Vagina (tissue), 2 donors: ENCODE results near the gene SEC11A. TPM values are rescaled to one million over a fixed set of nuclear protein-coding genes. Genes with fewer than 3 reads are reported as not detected.

Source experiments
- DNase-seq, 2 donors: peaks; one replicate each; pipeline ENCODE4 v3.0.0-alpha.2; 2017; ENCODE audit errors: extremely low spot score in 2 of 2
- H3K27ac ChIP-seq: fragments of 200-600 bp; sonication (generic); one replicate; pipeline ENCODE4 v1.5.1; 2019
- H3K27me3 ChIP-seq: fragments of 200-600 bp; sonication (generic); one replicate; pipeline ENCODE4 v1.5.1; 2019
- H3K36me3 ChIP-seq, 2 donors: fragments of 200-600 bp; sonication (generic); one replicate each; pipeline ENCODE4 v1.5.1; 2017 to 2019
- H3K4me1 ChIP-seq: fragments of 200-600 bp; sonication (generic); one replicate; pipeline ENCODE4 v1.5.1; 2019
- H3K4me3 ChIP-seq, 2 donors: fragments of 200-600 bp; sonication (generic); 1 replicate in 1 of 2; 2 replicates in 1 of 2; pipeline ENCODE4 v1.5.1; 2016 to 2019
- H3K9me3 ChIP-seq: fragments of 200-600 bp; sonication (generic); one replicate; pipeline ENCODE4 v1.5.1; 2019
- POLR2A ChIP-seq, 2 donors: fragments of 450-650 bp; IDR thresholded peaks; one replicate each; pipeline ENCODE4 v1.6.1; 2017; ENCODE audit warnings: antibody characterized with exemption in 2 of 2, mild to moderate bottlenecking in 2 of 2, moderate library complexity in 2 of 2
- POLR2AphosphoS5 ChIP-seq, 2 donors: sonication (generic); formaldehyde crosslinking; IDR thresholded peaks; one replicate each; pipeline ENCODE4 v1.9.0; 2017; ENCODE audit warnings: antibody characterized with exemption in 2 of 2, mild to moderate bottlenecking in 2 of 2, low read depth in 1 of 2; ENCODE audit not compliant: insufficient read depth in 1 of 2
- intact Hi-C: fragments of 100-400 bp; cut with DNase I; formaldehyde crosslinking; loops from one replicate; pipeline ENCODE4 v1.15.1; 2023
- total RNA-seq: library from RNA; depleted of rRNA; stranded (reverse); fragments of >200 nt; gene quantifications from one replicate; pipeline ENCODE4 v1.2.3, GENCODE V29; 2016
- TF ChIP-seq, protein P1 (sequence below), 3 experiments: fragments of 450-650 bp in 2 of 3; fragments of 200-600 bp in 1 of 3; sonication (generic) in 1 of 3; IDR thresholded peaks; one replicate each; pipeline ENCODE4 v1.5.1; 2017 to 2019; ENCODE audit warnings: antibody characterized with exemption in 3 of 3, mild to moderate bottlenecking in 2 of 3, moderate library complexity in 2 of 3

Gene SEC11A
- total RNA-seq, 1 donor from 2014 or later = 99.2 TPM

DNA sequence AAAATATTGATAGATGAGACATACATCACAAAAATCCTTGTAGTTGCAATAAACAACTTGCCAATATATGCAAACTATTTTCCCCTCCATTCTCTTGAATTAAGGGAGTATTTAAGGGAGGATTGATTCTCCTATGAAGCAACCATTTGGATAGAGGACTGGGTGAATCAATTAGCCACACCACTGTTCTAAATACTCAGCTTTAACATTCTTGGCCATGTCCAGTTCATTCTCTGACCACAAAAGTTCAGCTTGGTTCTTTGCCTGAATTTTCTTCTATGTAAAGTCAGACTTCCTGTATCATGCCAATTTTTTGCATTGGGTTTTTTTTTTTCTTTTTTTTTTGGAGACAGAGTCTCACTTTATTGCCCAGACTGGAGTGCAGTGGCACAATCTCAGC lies 15.8 kb upstream of the SEC11A start:
- Histone ChIP-seq H3K27me3 (no peaks in the 10 kb centered on the region), H3K27ac (no peak overlapping the region), H3K4me1 (no peaks in the 10 kb centered on the region), H3K36me3 (no peaks in the 10 kb centered on the region), H3K4me3 (no peak overlapping the region), H3K9me3 (no peaks in the 10 kb centered on the region)
- DNase-seq = no peak
- intact Hi-C loops = no loop called here
- TF ChIP-seq POLR2AphosphoS5 (IDR thresholded peaks at IDR 0.05; ENCODE audit: insufficient read depth in 1 of 2, low read depth in 1 of 2) (no peak), POLR2A (IDR thresholded peaks at IDR 0.05) (no peak)
- TF ChIP-seq, protein P1, sequence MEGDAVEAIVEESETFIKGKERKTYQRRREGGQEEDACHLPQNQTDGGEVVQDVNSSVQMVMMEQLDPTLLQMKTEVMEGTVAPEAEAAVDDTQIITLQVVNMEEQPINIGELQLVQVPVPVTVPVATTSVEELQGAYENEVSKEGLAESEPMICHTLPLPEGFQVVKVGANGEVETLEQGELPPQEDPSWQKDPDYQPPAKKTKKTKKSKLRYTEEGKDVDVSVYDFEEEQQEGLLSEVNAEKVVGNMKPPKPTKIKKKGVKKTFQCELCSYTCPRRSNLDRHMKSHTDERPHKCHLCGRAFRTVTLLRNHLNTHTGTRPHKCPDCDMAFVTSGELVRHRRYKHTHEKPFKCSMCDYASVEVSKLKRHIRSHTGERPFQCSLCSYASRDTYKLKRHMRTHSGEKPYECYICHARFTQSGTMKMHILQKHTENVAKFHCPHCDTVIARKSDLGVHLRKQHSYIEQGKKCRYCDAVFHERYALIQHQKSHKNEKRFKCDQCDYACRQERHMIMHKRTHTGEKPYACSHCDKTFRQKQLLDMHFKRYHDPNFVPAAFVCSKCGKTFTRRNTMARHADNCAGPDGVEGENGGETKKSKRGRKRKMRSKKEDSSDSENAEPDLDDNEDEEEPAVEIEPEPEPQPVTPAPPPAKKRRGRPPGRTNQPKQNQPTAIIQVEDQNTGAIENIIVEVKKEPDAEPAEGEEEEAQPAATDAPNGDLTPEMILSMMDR (IDR thresholded peaks at IDR 0.05) = no peak

DNA sequence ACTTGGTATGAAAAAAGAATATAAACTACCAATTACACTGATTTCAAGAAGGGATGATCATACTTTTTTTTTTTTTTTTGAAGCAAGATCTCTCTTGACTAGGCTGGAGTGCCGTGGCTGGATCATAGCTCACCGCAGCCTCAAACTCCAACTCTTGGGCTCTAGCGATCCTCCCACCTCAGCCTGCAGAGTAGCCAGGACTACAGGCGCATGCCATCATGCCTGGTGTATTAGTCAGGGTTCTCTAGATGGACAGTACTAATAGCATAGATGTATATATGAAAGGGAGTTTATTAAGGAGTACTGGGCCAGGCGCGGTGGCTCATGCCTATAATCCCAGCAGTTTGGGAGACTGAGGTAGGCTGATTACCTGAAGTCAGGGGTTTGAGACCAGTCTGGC lies 11.5 kb upstream of the SEC11A start:
- no peak for TF ChIP-seq POLR2AphosphoS5 (IDR thresholded peaks at IDR 0.05; ENCODE audit: insufficient read depth in 1 of 2, low read depth in 1 of 2)
- TF ChIP-seq POLR2A (IDR thresholded peaks at IDR 0.05) = no peak
- TF ChIP-seq, protein P1 (IDR thresholded peaks at IDR 0.05) = no peak
- Histone ChIP-seq H3K9me3 (no peaks in the 10 kb centered on the region), H3K36me3 (no peaks in the 10 kb centered on the region), H3K27me3 (no peaks in the 10 kb centered on the region), H3K4me3 (no peak overlapping the region), H3K4me1 (no peaks in the 10 kb centered on the region), H3K27ac (no peak overlapping the region)
- DNase-seq = no peak
- intact Hi-C loops = no loop called here

GRCh38 chr15:84725001-84725491 lies 9.1 kb upstream of the SEC11A start:
- TF ChIP-seq, protein P1 (IDR thresholded peaks at IDR 0.05) = no peak
- TF ChIP-seq POLR2AphosphoS5 (IDR thresholded peaks at IDR 0.05; ENCODE audit: insufficient read depth in 1 of 2, low read depth in 1 of 2) (no peak), POLR2A (IDR thresholded peaks at IDR 0.05) (no peak)
- Histone ChIP-seq H3K36me3 (no peaks in the 10 kb centered on the region), H3K27me3 (no peaks in the 10 kb centered on the region), H3K27ac (no peak overlapping the region), H3K9me3 (no peaks in the 10 kb centered on the region), H3K4me1 (no peaks in the 10 kb centered on the region), H3K4me3 (no peak overlapping the region)
- DNase-seq = no peak
- intact Hi-C loops = no loop called here

- no peak for DNase-seq
- Histone ChIP-seq H3K27me3 (no peaks in the 10 kb centered on the region), H3K9me3 (no peaks in the 10 kb centered on the region), H3K36me3 (no peaks in the 10 kb centered on the region), H3K4me3 (no peak overlapping the region), H3K4me1 (peaks cover 2% of the 10 kb centered on the region), H3K27ac (no peak overlapping the region)
- TF ChIP-seq POLR2AphosphoS5 (IDR thresholded peaks at IDR 0.05; ENCODE audit: insufficient read depth in 1 of 2, low read depth in 1 of 2) (no peak), POLR2A (IDR thresholded peaks at IDR 0.05) (no peak)
- TF ChIP-seq, protein P1 (IDR thresholded peaks at IDR 0.05) = no peak
- intact Hi-C loops = no loop called here
These were observed 6.7 kb upstream of the SEC11A start for GRCh38 chr15:84722628-84723027.

DNA sequence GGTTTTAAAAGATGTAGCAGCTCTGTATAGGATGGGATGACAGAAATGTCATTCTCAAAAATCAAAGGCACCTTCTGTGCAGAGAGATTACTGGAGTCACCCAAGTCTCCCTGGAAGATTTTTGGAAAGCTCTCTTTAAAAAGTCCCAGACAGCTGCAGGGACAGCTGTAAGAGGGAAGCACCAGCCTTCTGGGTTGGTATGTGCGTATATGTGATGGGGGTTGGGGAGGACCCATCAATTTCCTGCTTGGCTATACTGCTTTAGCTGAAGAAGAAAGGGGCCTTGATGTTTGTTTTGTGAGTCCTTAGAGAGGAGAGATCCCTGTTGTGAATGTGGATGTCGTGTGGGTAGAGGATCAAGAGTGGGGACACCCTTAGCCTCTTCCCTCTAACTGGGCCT lies 5.4 kb upstream of the SEC11A start:
- Histone ChIP-seq H3K27me3 (no peaks in the 10 kb centered on the region), H3K9me3 (no peaks in the 10 kb centered on the region), H3K36me3 (no peaks in the 10 kb centered on the region), H3K27ac (no peak overlapping the region), H3K4me1 (peaks cover 10% of the 10 kb centered on the region), H3K4me3 (no peak overlapping the region)
- TF ChIP-seq, protein P1 (IDR thresholded peaks at IDR 0.05) = no peak
- TF ChIP-seq POLR2AphosphoS5 (IDR thresholded peaks at IDR 0.05; ENCODE audit: insufficient read depth in 1 of 2, low read depth in 1 of 2) (no peak), POLR2A (IDR thresholded peaks at IDR 0.05) (no peak)
- no peak for DNase-seq
- intact Hi-C loops = no loop called here
